ENCODE data around the gene BMP7.

Gene BMP7

GRCh38 chr20:57142667-57143066 lies 123.8 kb downstream of the BMP7 start:
- Histone ChIP-seq H3K27ac (no peak overlapping the region), H3K4me3 (ENCODE audit: low read depth, low read length) (no peak overlapping the region), H3K27me3 (ENCODE audit: insufficient read depth, low read depth, severe bottlenecking) (peaks cover 28% of the 10 kb centered on the region), H3K9me3 (ENCODE audit: severe bottlenecking) (no peaks in the 10 kb centered on the region), H3K36me3 (no peaks in the 10 kb centered on the region)
- no peak for DNase-seq
- no peak for TF ChIP-seq CTCF (IDR thresholded peaks at IDR 0.05; ENCODE audit: low read depth, low read length)

GRCh38 chr20:57141492-57141891 lies 124.9 kb downstream of the BMP7 start:
- no peak for TF ChIP-seq CTCF (IDR thresholded peaks at IDR 0.05; ENCODE audit: low read depth, low read length)
- no peaks in the 10 kb centered on the region for H3K36me3 ChIP-seq
- no peak for DNase-seq
- H3K27ac ChIP-seq = no peak overlapping the region
- H3K4me3 ChIP-seq (ENCODE audit: low read depth, low read length) = no peak overlapping the region
- H3K9me3 ChIP-seq (ENCODE audit: severe bottlenecking) = no peaks in the 10 kb centered on the region
- H3K27me3 ChIP-seq (ENCODE audit: insufficient read depth, low read depth, severe bottlenecking) = peaks cover 20% of the 10 kb centered on the region

GRCh38 chr20:57140416-57140965 lies 126.0 kb downstream of the BMP7 start:
- H3K4me3 ChIP-seq (ENCODE audit: low read depth, low read length) = no peak overlapping the region
- H3K9me3 ChIP-seq (ENCODE audit: severe bottlenecking) = no peaks in the 10 kb centered on the region
- DNase-seq = no peak
- TF ChIP-seq CTCF (IDR thresholded peaks at IDR 0.05; ENCODE audit: low read depth, low read length) = no peak
- no peaks in the 10 kb centered on the region for H3K36me3 ChIP-seq
- H3K27ac ChIP-seq = no peak overlapping the region
- peaks cover 13% of the 10 kb centered on the region for H3K27me3 ChIP-seq (ENCODE audit: insufficient read depth, low read depth, severe bottlenecking)

GRCh38 chr20:57139342-57140093 lies 126.9 kb downstream of the BMP7 start:
- no peak for TF ChIP-seq CTCF (IDR thresholded peaks at IDR 0.05; ENCODE audit: low read depth, low read length)
- H3K36me3 ChIP-seq = no peaks in the 10 kb centered on the region
- H3K27ac ChIP-seq = no peak overlapping the region
- no peak for DNase-seq
- H3K27me3 ChIP-seq (ENCODE audit: insufficient read depth, low read depth, severe bottlenecking) = peaks cover 9% of the 10 kb centered on the region
- H3K9me3 ChIP-seq (ENCODE audit: severe bottlenecking) = no peaks in the 10 kb centered on the region
- H3K4me3 ChIP-seq (ENCODE audit: low read depth, low read length) = no peak overlapping the region

GRCh38 chr20:57138198-57138995 lies 128.0 kb downstream of the BMP7 start:
- H3K9me3 ChIP-seq (ENCODE audit: severe bottlenecking) = no peaks in the 10 kb centered on the region
- H3K27me3 ChIP-seq (ENCODE audit: insufficient read depth, low read depth, severe bottlenecking) = peaks cover 18% of the 10 kb centered on the region
- no peak overlapping the region for H3K4me3 ChIP-seq (ENCODE audit: low read depth, low read length)

More at GRCh38 chr20:57138198-57138995, 128.0 kb downstream of the BMP7 start:
- Histone ChIP-seq H3K27ac (no peak overlapping the region), H3K36me3 (no peaks in the 10 kb centered on the region)
- TF ChIP-seq CTCF (IDR thresholded peaks at IDR 0.05; ENCODE audit: low read depth, low read length) = no peak
- DNase-seq = no peak

Measured in WERI-Rb-1 (cell line).